ENCODE measurements around the gene MTG1. TPM values are rescaled to one million over a fixed set of nuclear protein-coding genes. Genes with fewer than 3 reads are reported as not detected.

The MTG1 gene
- total and polyA plus RNA-seq, 2 experiments from 2014 or later = 22.8 to 50.7 TPM

- Histone ChIP-seq H3K9me2 (ENCODE audit: insufficient read depth) (no peaks in the 10 kb centered on the region), H3K4me3 (no peak overlapping the region), H3K27me3 (replicated peaks; ENCODE audit: insufficient read depth) (no peaks in the 10 kb centered on the region), H3K4me1 (ENCODE audit: insufficient read depth) (no peaks in the 10 kb centered on the region), H3K36me3 (ENCODE audit: low read depth) (no peaks in the 10 kb centered on the region), H4K20me1 (ENCODE audit: insufficient read depth) (no peaks in the 10 kb centered on the region), H3K9me3 (ENCODE audit: low read depth) (no peaks in the 10 kb centered on the region), H3K9ac (no peak overlapping the region), H2AFZ (no peak overlapping the region), H3K27ac (no peak overlapping the region), H3F3A (ENCODE audit: insufficient read depth) (no peaks in the 10 kb centered on the region), H3K79me2 (ENCODE audit: insufficient read depth) (no peaks in the 10 kb centered on the region), H3K4me2 (ENCODE audit: unreplicated experiment) (no peak overlapping the region)
- in situ Hi-C loops (cut with MboI) = no loop called here
- TF ChIP-seq EZH2phosphoT487 (IDR thresholded peaks at IDR 0.05; ENCODE audit: insufficient read depth, low read depth) = no peak
- TF ChIP-seq EZH2 (IDR thresholded peaks at IDR 0.05; ENCODE audit: insufficient read depth, poor library complexity, severe bottlenecking) = no peak
- DNase-seq = no peak
- 70 to 74% methylated on average over 20 to 23 of the region's 23 CpGs for WGBS, 2 experiments (ENCODE audit: low coverage in 1 of 2, low lambda C conversion rate in 2 of 2, missing lambda C conversion rate in 2 of 2)
Observed at GRCh38 chr10:133442191-133442966, 48.4 kb downstream of the MTG1 start.

DNA sequence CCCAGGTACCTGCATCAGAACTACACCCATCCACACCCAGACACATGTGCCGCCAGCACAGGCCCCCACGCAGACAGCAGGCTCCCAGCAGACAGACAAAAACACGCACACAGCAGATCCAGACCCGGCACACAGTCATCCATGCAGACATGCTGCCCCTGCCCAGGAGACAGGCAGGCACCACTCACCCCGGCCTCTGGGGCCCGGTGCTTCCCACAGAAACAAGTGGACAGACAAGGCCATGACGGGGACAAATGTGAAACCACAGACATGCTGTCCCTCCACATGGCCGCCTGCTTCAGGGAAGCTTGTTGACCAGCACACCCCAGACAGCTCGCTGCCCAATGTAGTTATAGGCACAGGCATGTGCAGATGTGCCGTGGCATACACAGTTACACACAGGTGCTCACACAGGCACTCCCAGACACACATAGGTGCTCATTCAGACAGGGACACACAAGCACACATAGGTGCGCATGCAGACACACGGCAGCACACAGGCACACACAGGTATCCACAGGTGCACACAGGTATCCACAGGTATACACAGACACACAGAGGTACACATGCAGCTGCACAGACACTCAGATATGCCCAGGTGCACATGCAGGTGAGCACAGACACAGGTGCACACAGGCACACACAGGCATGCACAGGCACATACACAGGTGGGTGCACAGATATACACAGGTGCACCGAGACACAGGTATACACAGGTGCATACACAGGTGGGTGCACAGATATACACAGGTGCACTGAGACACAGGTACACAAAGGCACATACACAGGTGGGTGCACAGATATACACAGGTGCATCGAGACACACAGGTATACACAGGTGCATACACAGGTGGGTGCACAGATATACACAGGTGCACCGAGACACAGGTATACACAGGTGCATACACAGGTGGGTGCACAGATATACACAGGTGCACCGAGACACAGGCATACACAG is 49.3 kb downstream of the MTG1 start:
- no peaks in the 10 kb centered on the region for H3K79me2 ChIP-seq (ENCODE audit: insufficient read depth)
- no peaks in the 10 kb centered on the region for H3K27me3 ChIP-seq (replicated peaks; ENCODE audit: insufficient read depth)
- no peak overlapping the region for H2AFZ ChIP-seq
- no peaks in the 10 kb centered on the region for H3K36me3 ChIP-seq (ENCODE audit: low read depth)
- peaks cover under 1% of the 10 kb centered on the region for H3K9me3 ChIP-seq (ENCODE audit: low read depth)
- DNase-seq = no peak
- H3K4me1 ChIP-seq (ENCODE audit: insufficient read depth) = no peaks in the 10 kb centered on the region
- no peak overlapping the region for H3K9ac ChIP-seq
- H3K27ac ChIP-seq = no peak overlapping the region
- no peak overlapping the region for H3K4me2 ChIP-seq (ENCODE audit: unreplicated experiment)
- in situ Hi-C loops (cut with MboI) = no loop called here
- 83 to 87% methylated on average over 16 of the region's 16 CpGs for WGBS, 2 experiments (ENCODE audit: low coverage in 1 of 2, low lambda C conversion rate in 2 of 2, missing lambda C conversion rate in 2 of 2)
- H3F3A ChIP-seq (ENCODE audit: insufficient read depth) = no peaks in the 10 kb centered on the region
- H4K20me1 ChIP-seq (ENCODE audit: insufficient read depth) = no peaks in the 10 kb centered on the region
- no peaks in the 10 kb centered on the region for H3K9me2 ChIP-seq (ENCODE audit: insufficient read depth)
- TF ChIP-seq EZH2 (IDR thresholded peaks at IDR 0.05; ENCODE audit: insufficient read depth, poor library complexity, severe bottlenecking) (no peak), EZH2phosphoT487 (IDR thresholded peaks at IDR 0.05; ENCODE audit: insufficient read depth, low read depth) (no peak)
- no peak overlapping the region for H3K4me3 ChIP-seq

DNA sequence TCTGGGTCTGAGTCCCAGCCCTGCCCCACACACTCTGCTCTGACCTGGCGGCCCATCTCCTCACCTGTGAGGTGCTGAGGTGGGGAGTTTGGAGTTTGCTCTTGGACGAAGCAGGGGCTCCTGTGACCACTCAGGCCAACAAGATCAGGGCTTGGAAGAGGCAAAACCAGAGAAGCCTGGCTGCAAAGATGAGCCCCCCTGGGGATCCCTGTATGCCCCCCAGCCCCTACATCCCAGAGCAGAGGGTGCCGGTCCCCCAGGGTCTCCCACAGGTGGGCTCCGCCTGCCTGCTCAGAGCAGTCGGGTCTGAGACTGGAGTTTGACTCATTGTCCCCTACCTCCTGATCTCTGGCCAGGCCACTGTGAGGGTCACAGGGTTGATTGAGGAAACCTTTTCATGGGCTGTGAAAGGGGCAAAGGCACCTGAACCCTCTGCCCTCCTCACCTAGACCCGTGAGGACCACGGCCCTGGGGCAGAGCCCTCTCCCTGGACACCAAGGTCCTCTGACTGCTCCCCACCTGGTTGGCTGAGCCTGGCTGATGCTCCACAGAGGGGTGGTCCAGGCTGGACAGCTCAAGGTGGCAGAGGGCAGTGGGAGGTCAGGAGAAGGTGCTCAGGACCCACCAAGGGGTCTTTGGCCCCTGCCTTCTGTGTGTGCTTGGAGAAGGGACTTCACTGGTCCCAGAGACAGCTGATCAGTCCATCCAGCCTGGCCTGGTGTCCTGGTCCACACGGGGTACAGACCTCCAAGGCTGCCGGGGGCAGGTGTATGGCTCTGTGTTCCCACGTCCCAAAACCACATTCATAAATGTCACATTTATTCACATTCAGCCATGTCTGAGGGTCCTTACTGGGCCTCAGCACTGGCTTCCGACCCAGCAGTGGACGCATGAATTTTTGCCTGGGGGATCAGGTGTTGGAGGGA is 50.6 kb downstream of the MTG1 start:
- Histone ChIP-seq H3K9me2 (ENCODE audit: insufficient read depth) (no peaks in the 10 kb centered on the region), H3K4me1 (ENCODE audit: insufficient read depth) (no peaks in the 10 kb centered on the region), H3K79me2 (ENCODE audit: insufficient read depth) (no peaks in the 10 kb centered on the region), H3K36me3 (ENCODE audit: low read depth) (no peaks in the 10 kb centered on the region), H3K9me3 (ENCODE audit: low read depth) (peaks cover 3% of the 10 kb centered on the region), H3F3A (ENCODE audit: insufficient read depth) (no peaks in the 10 kb centered on the region), H3K27me3 (replicated peaks; ENCODE audit: insufficient read depth) (no peaks in the 10 kb centered on the region), H3K4me2 (ENCODE audit: unreplicated experiment) (no peak overlapping the region), H4K20me1 (ENCODE audit: insufficient read depth) (no peaks in the 10 kb centered on the region), H3K9ac (no peak overlapping the region), H3K27ac (no peak overlapping the region), H3K4me3 (no peak overlapping the region), H2AFZ (no peak overlapping the region)
- TF ChIP-seq EZH2 (IDR thresholded peaks at IDR 0.05; ENCODE audit: insufficient read depth, poor library complexity, severe bottlenecking) (no peak), EZH2phosphoT487 (IDR thresholded peaks at IDR 0.05; ENCODE audit: insufficient read depth, low read depth) (no peak)
- no peak for DNase-seq
- WGBS, 2 experiments (ENCODE audit: low coverage in 1 of 2, low lambda C conversion rate in 2 of 2, missing lambda C conversion rate in 2 of 2) = 79 to 86% methylated on average over 11 of the region's 12 CpGs
- in situ Hi-C loops (cut with MboI) = no loop called here

GRCh38 chr10:133445268-133445732 is 51.3 kb downstream of the MTG1 start:
- H3K4me3 ChIP-seq = no peak overlapping the region
- no peaks in the 10 kb centered on the region for H3K9me2 ChIP-seq (ENCODE audit: insufficient read depth)
- no peaks in the 10 kb centered on the region for H3K4me1 ChIP-seq (ENCODE audit: insufficient read depth)
- in situ Hi-C loops (cut with MboI) = no loop called here
- H3K27me3 ChIP-seq (replicated peaks; ENCODE audit: insufficient read depth) = no peaks in the 10 kb centered on the region
- H4K20me1 ChIP-seq (ENCODE audit: insufficient read depth) = no peaks in the 10 kb centered on the region
- WGBS, 2 experiments (ENCODE audit: low coverage in 1 of 2, low lambda C conversion rate in 2 of 2, missing lambda C conversion rate in 2 of 2) = 86 to 89% methylated on average over 14 to 22 of the region's 22 CpGs
- H3F3A ChIP-seq (ENCODE audit: insufficient read depth) = no peaks in the 10 kb centered on the region
- H3K9ac ChIP-seq = no peak overlapping the region
- DNase-seq = no peak
- H3K9me3 ChIP-seq (ENCODE audit: low read depth) = peaks cover 3% of the 10 kb centered on the region
- no peaks in the 10 kb centered on the region for H3K36me3 ChIP-seq (ENCODE audit: low read depth)
- no peak overlapping the region for H3K4me2 ChIP-seq (ENCODE audit: unreplicated experiment)
- no peak overlapping the region for H3K27ac ChIP-seq
- TF ChIP-seq EZH2phosphoT487 (IDR thresholded peaks at IDR 0.05; ENCODE audit: insufficient read depth, low read depth) (no peak), EZH2 (IDR thresholded peaks at IDR 0.05; ENCODE audit: insufficient read depth, poor library complexity, severe bottlenecking) (no peak)
- H2AFZ ChIP-seq = no peak overlapping the region
- no peaks in the 10 kb centered on the region for H3K79me2 ChIP-seq (ENCODE audit: insufficient read depth)

Data from GM23248 (cell line).